ENCODE measurements around the gene DOCK4. TPM values are rescaled to one million over a fixed set of nuclear protein-coding genes. Genes with fewer than 3 reads are reported as not detected.

DOCK4 gene
- polyA plus RNA-seq, 2 of the 4 experiments (the other 2 are of a cell fraction), result 13.7 to 15.7 TPM

- no peak overlapping the region for H3K4me3 ChIP-seq
- no peak overlapping the region for H3K4me2 ChIP-seq
- ATAC-seq (no peak), DNase-seq (ENCODE audit: low read depth in 1 of 2, low spot score in 1 of 2) (no peak), FAIRE-seq (no peak)
- H3K4me1 ChIP-seq, result peaks cover 15% of the 10 kb centered on the region; the same call in 2 of the 3 replicates
- TF ChIP-seq CBX2 (IDR thresholded peaks at IDR 0.05; ENCODE audit: borderline replicate concordance, low read depth), result no peak
- no peaks in the 10 kb centered on the region for H3K9me3 ChIP-seq
- no peak overlapping the region for H3K27ac ChIP-seq
- 85% methylated on average over 1 of the region's 1 CpG for WGBS (ENCODE audit: missing lambda C conversion rate)
- ChIA-PET CTCF (no interaction called here), POLR2A (no interaction called here)
These were observed 208.7 kb downstream of the DOCK4 start for GRCh38 chr7:111997546-111997945.

DNA sequence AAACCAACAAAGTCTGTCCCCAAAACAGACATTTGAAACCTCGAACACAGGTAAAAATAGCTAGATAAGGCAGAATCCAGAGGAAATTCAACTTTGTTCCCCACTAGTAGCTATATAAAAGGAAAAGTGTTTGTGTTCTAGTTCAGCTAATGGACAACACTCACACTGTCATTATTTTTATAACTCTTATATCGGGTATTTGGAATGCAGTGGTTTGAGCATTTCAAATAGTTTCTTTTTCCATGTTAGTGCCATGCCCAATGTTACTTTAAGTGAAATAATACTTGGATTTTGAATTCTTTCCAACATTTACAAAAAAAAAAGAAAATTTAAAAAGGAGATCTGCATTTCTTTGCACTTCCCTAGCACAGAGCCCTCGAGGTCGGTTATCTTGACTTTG, 213.6 kb downstream of the DOCK4 start:
- CTCF ChIA-PET, result interaction anchor here (0.7 kb wide), 1 partner anchor 64 kb away, joined by 3 read pairs; no protein-coding TSS in a partner anchor
- POLR2A ChIA-PET, result no interaction called here
- TF ChIP-seq SMC3 (IDR thresholded peaks at IDR 0.05) (no peak), TP53 (CRISPR knock-in tag; IDR thresholded peaks at IDR 0.05) (no peak), KDM1A (IDR thresholded peaks at IDR 0.05; ENCODE audit: low read depth) (no peak), POLR2A (IDR thresholded peaks at IDR 0.05; ENCODE audit: low read length) (no peak), FOSB (CRISPR knock-in tag; IDR thresholded peaks at IDR 0.05) (no peak), RNF2 (IDR thresholded peaks at IDR 0.05; ENCODE audit: borderline replicate concordance, low read depth) (no peak), EP300 (IDR thresholded peaks at IDR 0.05) (no peak), RCOR1 (IDR thresholded peaks at IDR 0.05; ENCODE audit: low read depth, low read length) (no peak), CEBPB (IDR thresholded peaks at IDR 0.05) (no peak), MYC (IDR thresholded peaks at IDR 0.05; ENCODE audit: borderline replicate concordance, low read length) (no peak), POLR2AphosphoS2 (conservative IDR thresholded peaks at IDR 0.05; ENCODE audit: low read length) (no peak)
- H3K27ac ChIP-seq, result no peak overlapping the region
- no peaks in the 10 kb centered on the region for H3K9me3 ChIP-seq
- H3K4me2 ChIP-seq, result no peak overlapping the region
- 91% methylated on average over 4 of the region's 4 CpGs for WGBS (ENCODE audit: missing lambda C conversion rate)
- FAIRE-seq (no peak), ATAC-seq (no peak), DNase-seq (ENCODE audit: low read depth in 1 of 2, low spot score in 1 of 2) (no peak)
- H3K4me3 ChIP-seq, result no peak overlapping the region
- no peaks in the 10 kb centered on the region for H3K4me1 ChIP-seq

DNA sequence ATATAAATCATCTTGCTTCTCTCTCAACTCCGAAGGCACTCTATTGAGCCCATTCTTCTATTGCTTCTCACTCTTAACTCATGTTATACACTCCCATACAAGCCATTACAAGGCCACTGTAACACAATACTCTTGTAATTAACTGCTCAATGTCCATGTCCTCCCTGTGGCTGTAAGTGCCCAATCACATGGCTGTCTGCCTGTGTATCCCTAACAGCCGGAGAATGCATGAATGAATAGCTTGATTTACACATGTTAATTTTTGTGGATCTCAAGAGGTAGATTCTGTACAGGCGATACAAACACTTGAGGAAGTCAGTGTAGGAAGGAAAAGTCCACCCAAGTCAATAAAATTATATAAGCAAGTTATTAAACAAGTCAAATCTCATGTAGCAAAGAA, 215.6 kb downstream of the DOCK4 start:
- no peak overlapping the region for H3K27ac ChIP-seq
- CTCF ChIA-PET, result no interaction called here
- H3K4me2 ChIP-seq, result no peak overlapping the region
- H3K4me3 ChIP-seq, result no peak overlapping the region
- 90% methylated on average over 3 of the region's 3 CpGs for WGBS (ENCODE audit: missing lambda C conversion rate)
- POLR2A ChIA-PET, result no interaction called here
- no peaks in the 10 kb centered on the region for H3K9me3 ChIP-seq
- FAIRE-seq (no peak), ATAC-seq (no peak), DNase-seq (ENCODE audit: low read depth in 1 of 2, low spot score in 1 of 2) (no peak)
- TF ChIP-seq RFX5 (IDR thresholded peaks at IDR 0.05), result no peak
- TF ChIP-seq ZNF302 (CRISPR knock-in tag; IDR thresholded peaks at IDR 0.05), result no peak
- TF ChIP-seq POLR2AphosphoS2 (conservative IDR thresholded peaks at IDR 0.05; ENCODE audit: low read length), result no peak
- TF ChIP-seq HMGXB4 (CRISPR knock-in tag; IDR thresholded peaks at IDR 0.05; ENCODE audit: borderline replicate concordance), result no peak
- TF ChIP-seq, protein P1, sequence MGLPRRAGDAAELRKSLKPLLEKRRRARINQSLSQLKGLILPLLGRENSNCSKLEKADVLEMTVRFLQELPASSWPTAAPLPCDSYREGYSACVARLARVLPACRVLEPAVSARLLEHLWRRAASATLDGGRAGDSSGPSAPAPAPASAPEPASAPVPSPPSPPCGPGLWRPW (IDR thresholded peaks at IDR 0.05), result no peak
- TF ChIP-seq JUNB (IDR thresholded peaks at IDR 0.05), result no peak
- TF ChIP-seq KDM5A (IDR thresholded peaks at IDR 0.05), result no peak
- TF ChIP-seq SREBF2 (IDR thresholded peaks at IDR 0.05), result no peak
- peaks cover 9% of the 10 kb centered on the region; the same call in 2 of the 3 replicates for H3K4me1 ChIP-seq

GRCh38 chr7:111987886-111988285, 218.3 kb downstream of the DOCK4 start:
- ATAC-seq (no peak), FAIRE-seq (no peak), DNase-seq (ENCODE audit: low read depth in 1 of 2, low spot score in 1 of 2) (no peak)
- no peak overlapping the region for H3K27ac ChIP-seq
- no peak overlapping the region for H3K4me3 ChIP-seq
- no peaks in the 10 kb centered on the region for H3K9me3 ChIP-seq
- 87% methylated on average over 1 of the region's 1 CpG for WGBS (ENCODE audit: missing lambda C conversion rate)
- H3K4me2 ChIP-seq, result no peak overlapping the region
- peaks cover 9% of the 10 kb centered on the region; the same call in 2 of the 3 replicates for H3K4me1 ChIP-seq
- TF ChIP-seq KDM5A (IDR thresholded peaks at IDR 0.05) (no peak), ESRRA (IDR thresholded peaks at IDR 0.05; ENCODE audit: borderline replicate concordance, low read length) (no peak), TP53 (CRISPR knock-in tag; IDR thresholded peaks at IDR 0.05) (no peak), SMC3 (IDR thresholded peaks at IDR 0.05) (no peak), CHD4 (IDR thresholded peaks at IDR 0.05; ENCODE audit: borderline replicate concordance) (no peak), MYC (IDR thresholded peaks at IDR 0.05; ENCODE audit: borderline replicate concordance, low read length) (no peak), RNF2 (IDR thresholded peaks at IDR 0.05; ENCODE audit: borderline replicate concordance, low read depth) (no peak), BCL3 (IDR thresholded peaks at IDR 0.05) (no peak), ZNF302 (CRISPR knock-in tag; IDR thresholded peaks at IDR 0.05) (no peak)
- POLR2A ChIA-PET, result no interaction called here
- CTCF ChIA-PET, result no interaction called here
